ENCODE results near the gene DNLZ.

DNLZ gene

DNA sequence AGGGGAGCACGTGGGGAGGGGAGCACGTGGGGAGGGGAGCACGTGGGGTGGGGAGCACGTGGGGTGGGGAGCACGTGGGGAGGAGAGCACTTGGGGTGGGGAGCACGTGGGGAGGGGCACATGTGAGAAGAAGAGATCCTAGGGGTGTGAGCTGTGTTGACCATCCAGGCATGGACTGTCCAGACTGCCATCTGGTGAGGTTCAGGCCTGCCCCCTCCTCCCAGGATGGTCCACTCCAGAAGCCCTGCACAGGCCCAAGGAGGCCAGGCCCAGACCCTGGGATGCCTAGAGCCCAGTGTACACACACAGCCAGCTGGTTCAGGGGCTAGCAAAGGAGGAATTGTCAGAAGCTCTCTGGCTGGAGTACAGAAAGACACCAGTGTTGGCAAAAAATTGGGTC lies 34.1 kb upstream of the DNLZ start:
- no peak for DNase-seq (ENCODE audit: low read depth in 1 of 2, low spot score in 1 of 2)

DNA sequence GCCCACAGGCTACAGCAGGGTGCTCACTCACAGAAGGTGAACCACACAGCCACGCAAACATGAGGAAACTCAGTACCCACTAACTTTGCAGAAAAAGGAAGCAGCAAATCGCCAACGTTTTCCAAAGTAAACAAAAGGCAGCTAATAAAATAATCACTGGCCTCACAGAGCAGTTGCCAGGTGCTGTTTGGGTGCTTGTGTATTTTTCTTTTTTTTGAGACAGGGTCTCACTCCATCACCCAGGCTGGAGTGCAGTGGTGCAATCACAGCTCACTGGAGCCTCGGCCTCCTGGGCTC lies 32.6 kb upstream of the DNLZ start:
- DNase-seq (ENCODE audit: low read depth in 1 of 2, low spot score in 1 of 2) = no peak

DNA sequence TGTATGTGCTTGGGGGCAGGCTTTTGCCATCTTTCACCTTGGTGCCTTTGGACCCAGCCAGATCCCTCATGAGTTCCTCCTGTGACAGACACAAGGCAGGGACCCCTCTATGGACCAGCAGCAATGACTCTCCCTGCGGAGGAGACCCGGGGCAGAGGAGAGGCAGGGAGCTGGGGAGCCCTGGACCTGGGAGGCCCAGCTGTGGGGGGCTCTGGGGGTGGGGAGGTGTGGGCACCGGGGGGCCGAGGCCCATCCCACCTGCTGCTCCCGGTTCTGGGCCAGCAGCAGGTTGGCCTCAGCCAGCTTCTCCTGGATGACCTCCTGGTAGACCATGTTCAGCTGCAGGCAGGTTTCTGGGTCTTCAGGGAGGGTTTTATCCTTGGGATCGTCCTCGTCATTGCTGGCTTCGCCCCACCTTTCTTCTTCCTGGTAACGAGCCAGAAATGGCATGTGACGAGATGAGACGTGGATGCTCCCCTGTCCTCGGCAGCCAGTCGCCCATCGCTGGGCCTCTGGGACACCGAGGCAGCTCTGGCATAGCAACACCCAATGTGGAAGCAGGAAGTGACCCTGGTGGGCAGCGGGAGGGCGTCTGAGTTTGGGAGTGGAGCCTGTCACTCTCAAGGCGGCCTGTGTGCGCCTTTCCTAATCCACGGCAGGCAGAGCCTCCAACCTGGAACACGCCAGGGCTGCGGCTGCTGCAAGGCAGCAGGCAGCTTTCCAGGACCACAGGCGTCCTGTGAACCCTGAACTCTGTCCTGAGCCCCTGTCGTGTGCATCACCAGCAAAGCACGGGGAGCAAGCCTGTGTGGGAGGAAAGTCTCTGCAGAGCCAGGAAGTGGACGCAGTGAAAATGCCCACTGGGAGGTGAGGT lies 32.0 kb upstream of the DNLZ start:
- DNase-seq (ENCODE audit: low read depth in 1 of 2, low spot score in 1 of 2) = no peak

- no peak for DNase-seq (ENCODE audit: low read depth in 1 of 2, low spot score in 1 of 2)
Measured at GRCh38 chr9:136395020-136395340, 31.4 kb upstream of the DNLZ start.

- DNase-seq (ENCODE audit: low read depth in 1 of 2, low spot score in 1 of 2) = no peak
Measured at GRCh38 chr9:136394312-136395019, 30.9 kb upstream of the DNLZ start.

- DNase-seq (ENCODE audit: low read depth in 1 of 2, low spot score in 1 of 2) = no peak
Measured at GRCh38 chr9:136393531-136393930, 30.0 kb upstream of the DNLZ start.

DNA sequence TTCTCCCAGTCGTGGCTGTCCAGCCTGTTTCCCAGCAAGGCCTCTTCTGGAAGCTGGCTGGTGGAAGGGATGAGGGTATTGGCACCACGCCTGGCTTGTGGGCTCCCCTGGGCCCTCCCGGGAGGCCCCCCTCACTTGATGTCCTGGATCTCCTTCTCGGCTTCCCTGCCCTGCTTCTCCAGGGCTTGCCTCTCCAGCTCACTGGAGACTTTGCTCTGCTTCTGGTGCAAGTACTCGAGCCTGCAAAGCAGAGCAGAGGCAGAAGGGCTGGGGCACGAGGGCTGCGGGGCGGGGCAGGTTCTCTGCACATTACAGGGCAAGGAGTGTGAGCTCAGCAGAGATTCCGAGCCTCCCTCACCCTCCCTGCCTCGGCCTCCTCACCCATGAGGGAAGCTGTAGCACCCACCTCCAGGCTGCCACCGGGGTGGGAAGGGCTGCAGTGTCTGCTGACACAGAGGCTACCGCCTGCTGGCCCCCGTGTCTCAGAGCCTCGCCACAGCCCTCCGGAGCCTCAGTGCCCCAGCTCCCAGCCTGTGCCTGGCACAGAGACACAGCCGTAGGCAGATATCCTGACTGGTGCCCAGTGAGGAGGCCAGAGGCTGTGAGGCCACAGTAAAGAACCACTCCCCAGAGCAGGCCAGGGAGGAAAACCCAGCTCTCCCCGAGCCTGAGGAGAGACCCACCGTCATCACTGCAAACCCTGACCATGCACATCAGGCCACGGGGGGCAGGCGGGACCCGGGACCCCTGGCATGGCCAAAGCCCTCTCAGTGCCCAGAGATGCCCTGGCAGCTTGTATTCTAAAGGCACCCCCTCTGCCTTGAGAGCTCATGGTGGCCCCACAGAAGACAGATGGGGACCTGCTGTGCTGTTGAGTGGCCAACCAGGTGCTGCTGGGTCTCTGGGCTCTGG lies 29.2 kb upstream of the DNLZ start:
- no peak for DNase-seq (ENCODE audit: low read depth in 1 of 2, low spot score in 1 of 2)

- no peak for DNase-seq (ENCODE audit: low read depth in 1 of 2, low spot score in 1 of 2)
Measured at GRCh38 chr9:136391737-136392537, 28.4 kb upstream of the DNLZ start.

- no peak for DNase-seq (ENCODE audit: low read depth in 1 of 2, low spot score in 1 of 2)
Measured at GRCh38 chr9:136389396-136389795, 25.9 kb upstream of the DNLZ start.

DNA sequence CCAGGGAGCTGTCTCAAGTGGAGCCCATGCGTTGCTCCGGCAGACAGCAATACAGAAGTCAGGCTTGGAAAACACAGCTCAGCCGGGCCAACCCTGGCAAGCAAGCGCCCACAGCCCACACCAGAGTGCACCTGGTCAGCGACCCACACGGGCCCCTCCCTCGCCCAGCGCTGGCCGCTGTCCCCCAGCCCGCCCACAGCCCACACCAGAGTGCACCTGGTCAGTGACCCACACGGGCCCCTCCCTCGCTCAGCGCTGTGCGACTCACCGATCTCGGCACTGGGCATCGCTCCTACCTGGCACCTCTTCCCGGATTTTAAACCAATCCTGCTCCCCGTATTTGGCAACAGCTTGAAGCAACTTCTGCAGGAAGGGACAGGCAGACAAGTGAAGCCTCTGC lies 23.7 kb upstream of the DNLZ start:
- no peak for DNase-seq (ENCODE audit: low read depth in 1 of 2, low spot score in 1 of 2)

DNA sequence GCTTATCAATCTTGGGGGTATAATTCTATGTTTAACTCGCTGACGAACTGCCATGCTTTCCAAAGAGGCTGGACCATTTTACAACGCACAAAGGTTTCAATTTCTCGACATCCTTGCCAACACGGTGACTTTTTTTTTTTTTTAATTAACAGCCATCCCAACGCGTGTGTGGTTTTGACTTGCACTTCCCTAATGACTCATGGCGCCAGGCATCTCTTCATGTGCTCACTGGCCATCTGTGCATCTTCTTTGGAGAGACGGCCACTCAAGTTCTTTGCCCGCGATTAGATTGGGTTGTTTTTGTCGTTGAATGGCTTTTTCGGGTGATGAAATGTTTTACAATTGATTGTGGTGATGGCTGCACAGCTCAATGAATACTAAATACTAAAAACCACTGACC lies 22.5 kb upstream of the DNLZ start:
- DNase-seq (ENCODE audit: low read depth in 1 of 2, low spot score in 1 of 2) = no peak

- DNase-seq (ENCODE audit: low read depth in 1 of 2, low spot score in 1 of 2) = no peak
Measured at GRCh38 chr9:136385015-136385414, 21.5 kb upstream of the DNLZ start.

GRCh38 chr9:136383436-136383835 lies 19.9 kb upstream of the DNLZ start:
- DNase-seq (ENCODE audit: low read depth in 1 of 2, low spot score in 1 of 2) = no peak

DNA sequence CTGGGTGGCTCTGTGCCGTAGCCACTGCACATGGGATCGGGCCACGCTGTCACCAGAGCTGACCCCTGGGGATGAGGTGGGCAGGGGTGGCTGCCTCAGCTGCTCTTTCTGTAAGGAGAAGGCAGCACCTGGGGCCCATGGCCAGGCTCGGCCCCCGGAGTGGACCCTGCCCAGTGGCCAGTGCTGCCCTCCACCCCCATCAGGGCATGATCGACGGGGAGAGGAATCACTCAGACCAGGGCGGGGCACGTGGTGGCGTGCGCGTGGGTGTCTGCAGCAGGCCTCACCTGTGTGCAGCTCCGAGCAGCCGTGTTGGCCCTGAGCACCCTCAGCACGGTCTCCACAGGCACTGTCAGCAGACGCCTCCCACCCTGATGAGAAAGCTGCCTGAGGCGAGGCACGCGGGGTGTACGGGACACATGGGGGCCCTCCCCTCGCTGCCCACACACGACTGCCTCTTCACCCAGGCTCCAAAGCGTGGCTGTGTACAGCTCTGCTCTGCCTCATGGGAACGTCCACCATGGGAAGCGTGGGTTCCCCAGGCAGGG lies 18.5 kb upstream of the DNLZ start:
- DNase-seq (ENCODE audit: low read depth in 1 of 2, low spot score in 1 of 2) = no peak

DNA sequence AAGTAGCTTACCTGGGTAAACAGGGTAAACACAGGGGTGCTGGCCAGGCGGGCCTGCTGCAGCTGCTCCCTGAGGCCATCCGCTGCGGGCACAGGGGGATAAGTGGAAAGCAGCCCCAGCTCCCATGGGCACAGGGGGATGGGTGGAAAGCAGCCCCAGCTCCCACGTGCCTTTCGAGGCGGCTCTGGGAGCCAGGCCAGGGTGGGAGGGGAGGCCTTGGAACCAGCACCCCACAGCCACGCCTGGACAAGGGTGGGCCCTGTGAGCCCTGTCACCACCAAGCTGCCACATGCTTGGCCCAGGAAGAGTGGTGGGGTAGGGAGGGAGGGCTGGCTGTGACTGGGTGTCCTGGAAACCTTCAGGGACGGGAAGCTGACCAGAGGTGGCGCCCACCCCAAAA lies 17.8 kb upstream of the DNLZ start:
- DNase-seq (ENCODE audit: low read depth in 1 of 2, low spot score in 1 of 2) = no peak

DNA sequence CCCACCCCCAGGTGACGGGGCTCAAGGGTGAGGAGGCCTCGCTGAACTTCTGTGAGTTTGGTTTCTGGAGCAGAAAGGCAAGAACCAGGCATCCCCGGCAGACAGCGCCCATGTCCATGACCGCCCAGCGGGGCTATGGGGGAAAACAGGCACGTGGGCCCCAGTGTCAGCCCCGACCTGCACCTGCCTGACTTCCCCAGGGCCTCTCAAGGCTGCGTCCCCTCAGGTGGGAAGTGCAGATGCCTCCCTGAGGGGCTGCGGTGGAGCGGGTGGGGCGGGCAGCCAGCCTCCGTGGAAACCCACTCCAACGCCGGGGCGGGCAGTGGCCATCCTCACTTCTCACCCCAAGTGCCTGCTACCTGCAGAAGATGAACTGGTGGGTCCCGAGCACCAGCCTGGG lies 16.8 kb upstream of the DNLZ start:
- no peak for DNase-seq (ENCODE audit: low read depth in 1 of 2, low spot score in 1 of 2)

GRCh38 chr9:136379891-136380290 lies 16.3 kb upstream of the DNLZ start:
- no peak for DNase-seq (ENCODE audit: low read depth in 1 of 2, low spot score in 1 of 2)

- no peak for DNase-seq (ENCODE audit: low read depth in 1 of 2, low spot score in 1 of 2)
Measured at GRCh38 chr9:136379401-136379800, 15.9 kb upstream of the DNLZ start.

- DNase-seq (ENCODE audit: low read depth in 1 of 2, low spot score in 1 of 2) = no peak
Measured at GRCh38 chr9:136379003-136379287, 15.4 kb upstream of the DNLZ start.

DNA sequence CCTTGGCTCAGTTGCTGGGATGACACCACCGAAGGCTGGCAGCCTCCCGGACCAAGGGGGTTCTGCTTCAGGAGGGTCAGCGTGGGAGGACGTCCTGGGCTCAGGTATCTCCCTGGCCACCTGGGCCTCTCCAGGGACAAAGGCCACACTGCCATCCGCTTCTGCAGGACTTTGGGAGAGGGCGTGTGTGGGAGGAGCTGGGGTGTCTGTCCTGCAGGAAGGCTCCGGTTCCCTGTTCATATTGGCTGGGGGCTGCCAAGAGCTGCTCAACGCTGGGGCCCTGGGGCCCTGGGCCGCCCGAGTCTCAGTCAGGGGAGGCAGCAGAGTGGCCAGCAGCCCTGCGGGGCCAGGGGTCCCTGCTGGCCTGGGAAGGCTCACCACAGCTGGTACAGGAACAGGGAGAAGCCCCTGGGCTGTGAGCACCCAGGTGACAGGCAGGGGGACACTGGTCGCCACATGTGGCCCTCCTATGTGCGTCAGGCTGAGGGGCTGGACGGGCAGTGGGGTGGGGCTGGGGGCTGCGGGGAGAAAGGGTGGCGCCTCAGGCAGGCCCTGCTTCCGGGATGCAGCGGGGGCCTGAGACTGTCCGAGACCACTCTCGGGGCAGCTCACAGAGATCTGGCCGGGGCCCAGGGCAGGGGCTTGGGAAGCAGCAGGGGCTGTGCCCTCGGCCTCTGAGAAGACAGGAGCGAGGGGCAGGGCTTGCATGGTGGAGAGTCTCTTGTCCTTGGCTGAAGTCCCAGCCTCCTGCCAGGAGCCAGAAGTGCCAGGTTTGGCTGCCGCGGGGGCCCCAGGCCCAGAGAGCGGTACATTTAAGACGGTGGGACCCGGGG lies 14.8 kb upstream of the DNLZ start:
- DNase-seq (ENCODE audit: low read depth in 1 of 2, low spot score in 1 of 2) = no peak

Data from activated CD4-positive, alpha-beta T cell treated with anti-CD3 and anti-CD28 coated beads, Interleukin-2, amount 50 U/mL, for 24 hours (primary cell).